ENCODE results near the gene STRBP. TPM values are rescaled to one million over a fixed set of nuclear protein-coding genes. Genes with fewer than 3 reads are reported as not detected.

The STRBP gene
- total and polyA plus RNA-seq, 2 of the 4 experiments (the other 2 are of a cell fraction): 2.1 to 2.5 TPM

GRCh38 chr9:123089040-123089439, 179.3 kb downstream of the STRBP start:
- Histone ChIP-seq H3K14ac (replicated peaks; ENCODE audit: low read depth, low read length) (no peak overlapping the region), H2AK5ac (ENCODE audit: low read depth, low read length) (no peak overlapping the region), H3K18ac (ENCODE audit: low read depth, low read length) (no peak overlapping the region), H3K27ac (ENCODE audit: insufficient read depth, low read length) (no peak overlapping the region), H3K79me1 (ENCODE audit: low read depth in 1 of 2, low read length in 2 of 2) (peaks cover 0 to 10% of the 10 kb centered on the region in 2 experiments; a peak in 2 of 4 replicates), H3K4me2 (ENCODE audit: low read depth, low read length) (no peak overlapping the region), H3K4me3 (ENCODE audit: insufficient read depth, low read depth, low read length) (no peak overlapping the region), H2BK20ac (ENCODE audit: low read depth, low read length) (no peak overlapping the region; the same call in 1 of the 2 replicates), H3K9me1 (ENCODE audit: insufficient read depth, low read length) (peaks cover 11% of the 10 kb centered on the region), H2AK9ac (replicated peaks; ENCODE audit: low read depth, low read length, poor library complexity) (no peak overlapping the region), H3K4ac (ENCODE audit: low read depth, low read length) (no peak overlapping the region), H3K9ac (ENCODE audit: low read depth, low read length) (no peak overlapping the region), H4K91ac (ENCODE audit: insufficient read depth, low read depth, low read length) (no peak overlapping the region), H3K56ac (ENCODE audit: extremely low read depth, insufficient read depth, low read length) (no peak overlapping the region), H4K20me1 (ENCODE audit: insufficient read depth, low read length) (no peaks in the 10 kb centered on the region), H3K27me3 (ENCODE audit: control insufficient read depth, insufficient read depth, low read length) (no peaks in the 10 kb centered on the region), H3K23ac (ENCODE audit: low read depth, low read length) (no peak overlapping the region), H2BK15ac (ENCODE audit: low read depth, low read length) (no peak overlapping the region), H4K5ac (ENCODE audit: low read depth, low read length) (no peak overlapping the region), H2BK120ac (ENCODE audit: low read depth, low read length) (no peak overlapping the region), H3K9me3 (ENCODE audit: control insufficient read depth, insufficient read depth, low read length) (no peaks in the 10 kb centered on the region), H2AFZ (replicated peaks; ENCODE audit: low read length, poor library complexity) (no peak overlapping the region), H3K36me3 (ENCODE audit: control insufficient read depth, insufficient read depth, low read length) (peaks cover 24% of the 10 kb centered on the region), H4K8ac (ENCODE audit: low read depth in 2 of 2, low read length in 2 of 2) (no peak overlapping the region), H2BK5ac (ENCODE audit: low read depth, low read length, poor library complexity, severe bottlenecking) (no peak overlapping the region), H3K4me1 (ENCODE audit: control insufficient read depth, insufficient read depth, low read length) (peaks cover 8% of the 10 kb centered on the region)
- ChIA-PET CTCF (no interaction called here), POLR2A (ENCODE audit: unreplicated experiment) (no interaction called here)
- in situ Hi-C loops (cut with MboI; ENCODE audit: low sequenced_read_pairs): no loop called here
- no TSS peak for BruUV-seq (replicated peaks)
- no peak for TF ChIP-seq RFX5 (IDR thresholded peaks at IDR 0.05; ENCODE audit: low read depth, low read length)
- no peak for ATAC-seq (ENCODE audit: low read depth)
- no peak for DNase-seq
- no CpG with 5 or more reads among the region's 1 CpG for WGBS, 2 experiments (ENCODE audit: extremely low coverage in 2 of 2, insufficient read length in 1 of 2)
- dilution Hi-C loops (cut with HindIII; ENCODE audit: low sequenced_read_pairs, unreplicated experiment): no loop called here
- intact Hi-C loops (cut with micrococcal nuclease): no loop called here

Measured in IMR-90 (cell line).